CD8-positive, alpha-beta memory T cell (primary cell): ENCODE results near the gene FTHL17. TPM values are rescaled to one million over a fixed set of nuclear protein-coding genes. Genes with fewer than 3 reads are reported as not detected.

Experiments used
- CTCF ChIA-PET: fragments of 350-600 bp; sonication (Branson Sonifier 250); formaldehyde crosslinking; loops from one replicate; lab custom pipeline; 2021; ENCODE audit warnings: antibody characterized with exemption; lab: Charles Lee
- POLR2A ChIA-PET: fragments of 350-600 bp; sonication (Branson Sonifier 250); formaldehyde crosslinking; loops from one replicate; lab custom pipeline; 2021; ENCODE audit warnings: antibody characterized with exemption; lab: Charles Lee
- DNase-seq, 5 donors: peaks; one replicate each; pipeline versions ENCODE4 v3.0.0 to v3.0.0-alpha.2; 2020 to 2022; ENCODE audit warnings: mixed read lengths in 1 of 5
- H3K27ac ChIP-seq: one replicate; pipeline ENCODE4 v1.7.0; 2013; ENCODE audit warnings: low read depth, mild to moderate bottlenecking, low read length, moderate library complexity
- H3K27me3 ChIP-seq: 2 replicates; pipeline ENCODE4 v1.7.0; 2013; ENCODE audit warnings: low read length, mild to moderate bottlenecking; ENCODE audit not compliant: insufficient read depth, poor library complexity, severe bottlenecking
- H3K36me3 ChIP-seq: 2 replicates; pipeline ENCODE4 v1.7.0; 2013; ENCODE audit warnings: mild to moderate bottlenecking, low read length, moderate library complexity; ENCODE audit not compliant: insufficient read depth
- H3K4me1 ChIP-seq: 2 replicates; pipeline ENCODE4 v1.7.0; 2013; ENCODE audit warnings: mild to moderate bottlenecking, low read length, moderate library complexity; ENCODE audit not compliant: insufficient read depth
- H3K4me3 ChIP-seq: 2 replicates; pipeline ENCODE4 v1.7.0; 2013; ENCODE audit warnings: mild to moderate bottlenecking, low read length
- H3K9me3 ChIP-seq: 2 replicates; pipeline ENCODE4 v1.7.0; 2013; ENCODE audit warnings: mild to moderate bottlenecking, low read length
- H3K27ac Mint-ChIP-seq, 8 donors: one replicate each; pipeline ENCODE4 v1.8.0; 2020 to 2021; ENCODE audit warnings: mixed read lengths in 8 of 8, mild to moderate bottlenecking in 6 of 8, inconsistent platforms in 3 of 8, moderate library complexity in 3 of 8
- H3K27me3 Mint-ChIP-seq, 2 donors: one replicate each; pipeline ENCODE4 v1.8.0; 2020 to 2021; ENCODE audit warnings: mixed read lengths in 2 of 2, mild to moderate bottlenecking in 1 of 2, moderate library complexity in 1 of 2
- H3K36me3 Mint-ChIP-seq, 3 donors: one replicate each; pipeline ENCODE4 v1.8.0; 2020 to 2021; ENCODE audit warnings: mixed read lengths in 3 of 3, inconsistent platforms in 1 of 3, mild to moderate bottlenecking in 1 of 3
- H3K4me1 Mint-ChIP-seq, 3 donors: one replicate each; pipeline ENCODE4 v1.8.0; 2020 to 2021; ENCODE audit warnings: mixed read lengths in 3 of 3, inconsistent platforms in 1 of 3, mild to moderate bottlenecking in 1 of 3
- H3K4me3 Mint-ChIP-seq, 7 donors: one replicate each; pipeline ENCODE4 v1.8.0; 2020 to 2021; ENCODE audit warnings: mixed read lengths in 7 of 7, mild to moderate bottlenecking in 6 of 7, moderate library complexity in 4 of 7, inconsistent platforms in 2 of 7
- H3K9me3 Mint-ChIP-seq, 5 donors: one replicate each; pipeline ENCODE4 v1.8.0; 2020 to 2022; ENCODE audit warnings: mixed read lengths in 5 of 5, mild to moderate bottlenecking in 3 of 5, moderate library complexity in 2 of 5, inconsistent platforms in 1 of 5
- polyA plus RNA-seq: library from polyadenylated mRNA; unstranded; fragments of 300-500 nt; fragmentation: Illumina TruSeq; gene quantifications from one replicate; pipeline ENCODE4 v1.2.3, GENCODE V29; 2021
- total RNA-seq, 2 experiments: library from RNA; stranded (reverse); gene quantifications; one replicate each; pipeline ENCODE4 v1.2.3, GENCODE V29; 2021

The FTHL17 gene
- total RNA-seq, result not detected
- polyA plus RNA-seq, result not detected

GRCh38 chrX:31071725-31072124, at the start of gene FTHL17:
Gene FTHL17, minus strand, starts transcription at chrX:31072041. Its CDS starts 88 bp downstream, at chrX:31071953.
- Histone ChIP-seq H3K27me3 (no peaks in the 10 kb centered on the region), H3K9me3 (no peaks in the 10 kb centered on the region), H3K4me1 (no peaks in the 10 kb centered on the region), H3K36me3 (no peaks in the 10 kb centered on the region), H3K27ac (no peak within 1 kb of the TSS), H3K4me3 (no peak within 1 kb of the TSS)
- no peak within 1 kb of the TSS for H3K4me3 Mint-ChIP-seq
- H3K27ac Mint-ChIP-seq, result no peak within 1 kb of the TSS
- H3K36me3 Mint-ChIP-seq, result no peaks in the 10 kb centered on the region
- H3K27me3 Mint-ChIP-seq, result peaks cover 0 to 2% of the 10 kb centered on the region in 2 donors
- peaks cover 2 to 10% (median 6%) of the 10 kb centered on the region in 5 donors for H3K9me3 Mint-ChIP-seq
- no peak for DNase-seq
- CTCF ChIA-PET, result no interaction called here
- POLR2A ChIA-PET, result no interaction called here
- no peaks in the 10 kb centered on the region for H3K4me1 Mint-ChIP-seq

- Histone ChIP-seq H3K4me3 (no peak overlapping the region), H3K36me3 (no peaks in the 10 kb centered on the region), H3K27me3 (no peaks in the 10 kb centered on the region), H3K27ac (no peak overlapping the region), H3K9me3 (no peaks in the 10 kb centered on the region), H3K4me1 (no peaks in the 10 kb centered on the region)
- Mint-ChIP-seq H3K4me1 (no peaks in the 10 kb centered on the region), H3K36me3 (no peaks in the 10 kb centered on the region), H3K27me3 (peaks cover 2 to 4% of the 10 kb centered on the region in 2 donors), H3K27ac (no peak overlapping the region), H3K4me3 (no peak overlapping the region), H3K9me3 (peaks cover 0 to 6% (median 0%) of the 10 kb centered on the region in 5 donors)
- POLR2A ChIA-PET, result no interaction called here
- CTCF ChIA-PET, result no interaction called here
- no peak for DNase-seq
These were observed 45.4 kb upstream of the FTHL17 start for GRCh38 chrX:31117266-31117665.

- H3K36me3 Mint-ChIP-seq, result no peaks in the 10 kb centered on the region
- H3K27me3 Mint-ChIP-seq, result peaks cover 0 to 4% of the 10 kb centered on the region in 2 donors
- H3K27ac ChIP-seq, result no peak overlapping the region
- H3K9me3 ChIP-seq, result no peaks in the 10 kb centered on the region
- H3K9me3 Mint-ChIP-seq, result peaks cover 0 to 6% (median 0%) of the 10 kb centered on the region in 5 donors
- H3K27ac Mint-ChIP-seq, result no peak overlapping the region
- no peaks in the 10 kb centered on the region for H3K27me3 ChIP-seq
- H3K4me3 ChIP-seq, result no peak overlapping the region
- no peak overlapping the region for H3K4me3 Mint-ChIP-seq
- no peaks in the 10 kb centered on the region for H3K36me3 ChIP-seq
- H3K4me1 Mint-ChIP-seq, result no peaks in the 10 kb centered on the region
- ChIA-PET POLR2A (no interaction called here), CTCF (no interaction called here)
- no peaks in the 10 kb centered on the region for H3K4me1 ChIP-seq
- no peak for DNase-seq
These were observed 43.6 kb upstream of the FTHL17 start for GRCh38 chrX:31115398-31115797.

GRCh38 chrX:31114858-31115257, 43.0 kb upstream of the FTHL17 start:
- DNase-seq, result no peak
- no peaks in the 10 kb centered on the region for H3K4me1 ChIP-seq
- H3K4me1 Mint-ChIP-seq, result no peaks in the 10 kb centered on the region
- H3K36me3 Mint-ChIP-seq, result no peaks in the 10 kb centered on the region
- H3K4me3 ChIP-seq, result no peak overlapping the region
- H3K27ac Mint-ChIP-seq, result no peak overlapping the region
- H3K4me3 Mint-ChIP-seq, result no peak overlapping the region
- peaks cover 0 to 6% (median 0%) of the 10 kb centered on the region in 5 donors for H3K9me3 Mint-ChIP-seq
- peaks cover 0 to 4% of the 10 kb centered on the region in 2 donors for H3K27me3 Mint-ChIP-seq
- H3K9me3 ChIP-seq, result no peaks in the 10 kb centered on the region
- H3K27me3 ChIP-seq, result no peaks in the 10 kb centered on the region
- no peaks in the 10 kb centered on the region for H3K36me3 ChIP-seq
- H3K27ac ChIP-seq, result no peak overlapping the region
- POLR2A ChIA-PET, result no interaction called here
- CTCF ChIA-PET, result no interaction called here

- Histone ChIP-seq H3K27ac (no peak overlapping the region), H3K36me3 (no peaks in the 10 kb centered on the region), H3K4me3 (no peak overlapping the region), H3K27me3 (no peaks in the 10 kb centered on the region), H3K9me3 (no peaks in the 10 kb centered on the region), H3K4me1 (no peaks in the 10 kb centered on the region)
- H3K4me1 Mint-ChIP-seq, result no peaks in the 10 kb centered on the region
- H3K9me3 Mint-ChIP-seq, result peaks cover 0 to 6% (median 0%) of the 10 kb centered on the region in 5 donors
- CTCF ChIA-PET, result no interaction called here
- no peak for DNase-seq
- peaks cover 2 to 4% of the 10 kb centered on the region in 2 donors for H3K27me3 Mint-ChIP-seq
- no peak overlapping the region for H3K27ac Mint-ChIP-seq
- POLR2A ChIA-PET, result no interaction called here
- H3K36me3 Mint-ChIP-seq, result no peaks in the 10 kb centered on the region
- no peak overlapping the region for H3K4me3 Mint-ChIP-seq
These were observed 40.6 kb upstream of the FTHL17 start for GRCh38 chrX:31112226-31112999.

- Histone ChIP-seq H3K27me3 (no peaks in the 10 kb centered on the region), H3K9me3 (no peaks in the 10 kb centered on the region), H3K36me3 (no peaks in the 10 kb centered on the region), H3K4me3 (no peak overlapping the region), H3K27ac (no peak overlapping the region), H3K4me1 (no peaks in the 10 kb centered on the region)
- Mint-ChIP-seq H3K27ac (no peak overlapping the region), H3K9me3 (peaks cover 0 to 6% (median 0%) of the 10 kb centered on the region in 5 donors), H3K4me1 (no peaks in the 10 kb centered on the region), H3K27me3 (peaks cover 2 to 4% of the 10 kb centered on the region in 2 donors), H3K4me3 (no peak overlapping the region), H3K36me3 (no peaks in the 10 kb centered on the region)
- DNase-seq, result no peak
- ChIA-PET POLR2A (no interaction called here), CTCF (no interaction called here)
These were observed 38.8 kb upstream of the FTHL17 start for GRCh38 chrX:31110657-31111056.

- H3K27ac ChIP-seq, result no peak overlapping the region
These were observed 27.8 kb upstream of the FTHL17 start for GRCh38 chrX:31099536-31100090.

GRCh38 chrX:31098079-31098478, 26.2 kb upstream of the FTHL17 start:
- no peak for DNase-seq
- no peaks in the 10 kb centered on the region for H3K4me1 ChIP-seq
- Mint-ChIP-seq H3K9me3 (peaks cover 0 to 5% (median 2%) of the 10 kb centered on the region in 5 donors), H3K4me1 (no peaks in the 10 kb centered on the region), H3K36me3 (no peaks in the 10 kb centered on the region), H3K27ac (no peak overlapping the region), H3K4me3 (no peak overlapping the region), H3K27me3 (peaks cover 0 to 3% of the 10 kb centered on the region in 2 donors)
- H3K27me3 ChIP-seq, result no peaks in the 10 kb centered on the region
- ChIA-PET POLR2A (no interaction called here), CTCF (no interaction called here)
- no peak overlapping the region for H3K4me3 ChIP-seq
- H3K27ac ChIP-seq, result no peak overlapping the region
- H3K9me3 ChIP-seq, result no peaks in the 10 kb centered on the region
- no peaks in the 10 kb centered on the region for H3K36me3 ChIP-seq

More at GRCh38 chrX:31099536-31100090, 27.8 kb upstream of the FTHL17 start:
- H3K27me3 Mint-ChIP-seq, result peaks cover 0 to 3% of the 10 kb centered on the region in 2 donors
- no peak overlapping the region for H3K4me3 Mint-ChIP-seq
- H3K4me1 Mint-ChIP-seq, result no peaks in the 10 kb centered on the region
- H3K9me3 Mint-ChIP-seq, result peaks cover 0 to 5% (median under 1%) of the 10 kb centered on the region in 5 donors
- Histone ChIP-seq H3K4me3 (no peak overlapping the region), H3K36me3 (no peaks in the 10 kb centered on the region), H3K9me3 (no peaks in the 10 kb centered on the region), H3K4me1 (no peaks in the 10 kb centered on the region), H3K27me3 (no peaks in the 10 kb centered on the region)
- CTCF ChIA-PET, result no interaction called here
- H3K27ac Mint-ChIP-seq, result no peak overlapping the region
- POLR2A ChIA-PET, result no interaction called here
- no peak for DNase-seq
- H3K36me3 Mint-ChIP-seq, result no peaks in the 10 kb centered on the region
